GM06990 (cell line): ENCODE results near the gene GALNT18.

Source experiments
- DNase-seq: peaks from one replicate; pipeline ENCODE4 v3.0.0-alpha.2; 2011; ENCODE audit not compliant: insufficient read length; ENCODE audit errors: extremely low read depth
- H3K27me3 ChIP-seq: replicated peaks from 2 replicates; pipeline ENCODE4 v1.6.0; 2011; ENCODE audit warnings: low read length; ENCODE audit not compliant: control insufficient read depth, insufficient read depth
- H3K36me3 ChIP-seq: 2 replicates; pipeline ENCODE4 v1.5.1; 2011; ENCODE audit warnings: low read length; ENCODE audit not compliant: control insufficient read depth, insufficient read depth
- H3K4me3 ChIP-seq: replicated peaks from 2 replicates; pipeline ENCODE4 v1.5.1; 2011; ENCODE audit warnings: low read depth, mild to moderate bottlenecking, control low read depth, low read length
- CTCF ChIP-seq: IDR thresholded peaks from 2 replicates; pipeline ENCODE4 v1.5.1; 2011; ENCODE audit warnings: low read length, control low read depth, mild to moderate bottlenecking, inconsistent platforms; ENCODE audit not compliant: insufficient read depth, poor library complexity, severe bottlenecking

GALNT18 gene

GRCh38 chr11:11247576-11247975 lies 374.2 kb downstream of the GALNT18 start:
- no peaks in the 10 kb centered on the region for H3K27me3 ChIP-seq
- no peak for DNase-seq
- H3K36me3 ChIP-seq = no peaks in the 10 kb centered on the region
- TF ChIP-seq CTCF = no peak
- no peak overlapping the region for H3K4me3 ChIP-seq

- H3K27me3 ChIP-seq = no peaks in the 10 kb centered on the region
- H3K4me3 ChIP-seq = no peak overlapping the region
- DNase-seq = no peak
- H3K36me3 ChIP-seq = no peaks in the 10 kb centered on the region
- TF ChIP-seq CTCF = no peak
Measured at GRCh38 chr11:11247086-11247485, 374.7 kb downstream of the GALNT18 start.

- no peaks in the 10 kb centered on the region for H3K27me3 ChIP-seq
- H3K36me3 ChIP-seq = no peaks in the 10 kb centered on the region
- no peak overlapping the region for H3K4me3 ChIP-seq
- no peak for DNase-seq
- TF ChIP-seq CTCF = no peak
Measured at GRCh38 chr11:11246166-11246565, 375.6 kb downstream of the GALNT18 start.

- no peak for TF ChIP-seq CTCF
- H3K4me3 ChIP-seq = no peak overlapping the region
- no peaks in the 10 kb centered on the region for H3K27me3 ChIP-seq
- H3K36me3 ChIP-seq = no peaks in the 10 kb centered on the region
- DNase-seq = no peak
Measured at GRCh38 chr11:11245453-11245852, 376.4 kb downstream of the GALNT18 start.

GRCh38 chr11:11244470-11245080 lies 377.2 kb downstream of the GALNT18 start:
- no peak overlapping the region for H3K4me3 ChIP-seq
- H3K36me3 ChIP-seq = no peaks in the 10 kb centered on the region
- no peak for DNase-seq
- no peak for TF ChIP-seq CTCF
- no peaks in the 10 kb centered on the region for H3K27me3 ChIP-seq
